Thyroid gland (tissue), 4 donors: ENCODE data around the gene CHML.

Source experiments
- POLR2A ChIP-seq, 2 donors: fragments of 450-650 bp; IDR thresholded peaks; one replicate each; pipeline ENCODE4 v1.6.1; 2017; ENCODE audit warnings: antibody characterized with exemption in 2 of 2, mild to moderate bottlenecking in 2 of 2, moderate library complexity in 1 of 2
- TF ChIP-seq, protein P1 (sequence below), 6 experiments: fragments of 200-600 bp in 3 of 6; fragments of 450-650 bp in 3 of 6; sonication (generic) in 3 of 6; IDR thresholded peaks; one replicate each; pipeline ENCODE4 v1.5.1; 2016 to 2019; ENCODE audit warnings: antibody characterized with exemption in 6 of 6, mild to moderate bottlenecking in 2 of 6, inconsistent platforms in 1 of 6, moderate library complexity in 1 of 6

GRCh38 chr1:241615043-241615974 lies 24.9 kb downstream of the CHML start:
- TF ChIP-seq, protein P1, sequence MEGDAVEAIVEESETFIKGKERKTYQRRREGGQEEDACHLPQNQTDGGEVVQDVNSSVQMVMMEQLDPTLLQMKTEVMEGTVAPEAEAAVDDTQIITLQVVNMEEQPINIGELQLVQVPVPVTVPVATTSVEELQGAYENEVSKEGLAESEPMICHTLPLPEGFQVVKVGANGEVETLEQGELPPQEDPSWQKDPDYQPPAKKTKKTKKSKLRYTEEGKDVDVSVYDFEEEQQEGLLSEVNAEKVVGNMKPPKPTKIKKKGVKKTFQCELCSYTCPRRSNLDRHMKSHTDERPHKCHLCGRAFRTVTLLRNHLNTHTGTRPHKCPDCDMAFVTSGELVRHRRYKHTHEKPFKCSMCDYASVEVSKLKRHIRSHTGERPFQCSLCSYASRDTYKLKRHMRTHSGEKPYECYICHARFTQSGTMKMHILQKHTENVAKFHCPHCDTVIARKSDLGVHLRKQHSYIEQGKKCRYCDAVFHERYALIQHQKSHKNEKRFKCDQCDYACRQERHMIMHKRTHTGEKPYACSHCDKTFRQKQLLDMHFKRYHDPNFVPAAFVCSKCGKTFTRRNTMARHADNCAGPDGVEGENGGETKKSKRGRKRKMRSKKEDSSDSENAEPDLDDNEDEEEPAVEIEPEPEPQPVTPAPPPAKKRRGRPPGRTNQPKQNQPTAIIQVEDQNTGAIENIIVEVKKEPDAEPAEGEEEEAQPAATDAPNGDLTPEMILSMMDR (IDR thresholded peaks at IDR 0.05), result no peak
- TF ChIP-seq POLR2A (IDR thresholded peaks at IDR 0.05), result no peak
